NCI-H146 (cell line): ENCODE data around the gene SIN3B.
A peak's percentile ranks its signal among the peaks of the same experiment; 100 is the strongest.

Source experiments
- DNase-seq: peaks from one replicate; lab custom pipeline; 2025; lab: John Stamatoyannopoulos, UW

Gene SIN3B

DNA sequence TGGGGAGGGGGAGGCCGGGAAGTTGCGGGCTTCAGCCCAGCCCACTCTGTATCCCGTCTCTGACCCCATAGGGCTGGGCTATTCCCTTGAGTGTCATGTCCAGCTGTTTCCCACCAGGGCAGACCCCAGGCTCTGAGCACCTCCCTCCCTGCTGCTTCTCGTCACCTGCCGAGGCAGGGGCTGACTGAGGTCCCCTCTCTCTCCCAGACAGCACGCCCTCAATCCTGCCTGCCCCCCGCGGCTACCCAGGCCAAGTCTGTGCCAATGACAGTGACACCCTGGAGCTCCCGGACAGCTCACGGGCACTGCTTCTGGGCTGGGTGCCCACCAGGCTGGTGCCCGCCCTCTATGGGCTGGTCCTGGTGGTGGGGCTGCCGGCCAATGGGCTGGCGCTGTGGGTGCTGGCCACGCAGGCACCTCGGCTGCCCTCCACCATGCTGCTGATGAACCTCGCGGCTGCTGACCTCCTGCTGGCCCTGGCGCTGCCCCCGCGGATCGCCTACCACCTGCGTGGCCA lies 60.2 kb downstream of the SIN3B start:
- DNase-seq = peak; percentile 36

DNA sequence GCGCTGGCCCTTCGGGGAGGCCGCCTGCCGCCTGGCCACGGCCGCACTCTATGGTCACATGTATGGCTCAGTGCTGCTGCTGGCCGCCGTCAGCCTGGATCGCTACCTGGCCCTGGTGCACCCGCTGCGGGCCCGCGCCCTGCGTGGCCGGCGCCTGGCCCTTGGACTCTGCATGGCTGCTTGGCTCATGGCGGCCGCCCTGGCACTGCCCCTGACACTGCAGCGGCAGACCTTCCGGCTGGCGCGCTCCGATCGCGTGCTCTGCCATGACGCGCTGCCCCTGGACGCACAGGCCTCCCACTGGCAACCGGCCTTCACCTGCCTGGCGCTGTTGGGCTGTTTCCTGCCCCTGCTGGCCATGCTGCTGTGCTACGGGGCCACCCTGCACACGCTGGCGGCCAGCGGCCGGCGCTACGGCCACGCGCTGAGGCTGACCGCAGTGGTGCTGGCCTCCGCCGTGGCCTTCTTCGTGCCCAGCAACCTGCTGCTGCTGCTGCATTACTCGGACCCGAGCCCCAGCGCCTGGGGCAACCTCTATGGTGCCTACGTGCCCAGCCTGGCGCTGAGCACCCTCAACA lies 60.8 kb downstream of the SIN3B start:
- peak; percentile 53 for DNase-seq

DNA sequence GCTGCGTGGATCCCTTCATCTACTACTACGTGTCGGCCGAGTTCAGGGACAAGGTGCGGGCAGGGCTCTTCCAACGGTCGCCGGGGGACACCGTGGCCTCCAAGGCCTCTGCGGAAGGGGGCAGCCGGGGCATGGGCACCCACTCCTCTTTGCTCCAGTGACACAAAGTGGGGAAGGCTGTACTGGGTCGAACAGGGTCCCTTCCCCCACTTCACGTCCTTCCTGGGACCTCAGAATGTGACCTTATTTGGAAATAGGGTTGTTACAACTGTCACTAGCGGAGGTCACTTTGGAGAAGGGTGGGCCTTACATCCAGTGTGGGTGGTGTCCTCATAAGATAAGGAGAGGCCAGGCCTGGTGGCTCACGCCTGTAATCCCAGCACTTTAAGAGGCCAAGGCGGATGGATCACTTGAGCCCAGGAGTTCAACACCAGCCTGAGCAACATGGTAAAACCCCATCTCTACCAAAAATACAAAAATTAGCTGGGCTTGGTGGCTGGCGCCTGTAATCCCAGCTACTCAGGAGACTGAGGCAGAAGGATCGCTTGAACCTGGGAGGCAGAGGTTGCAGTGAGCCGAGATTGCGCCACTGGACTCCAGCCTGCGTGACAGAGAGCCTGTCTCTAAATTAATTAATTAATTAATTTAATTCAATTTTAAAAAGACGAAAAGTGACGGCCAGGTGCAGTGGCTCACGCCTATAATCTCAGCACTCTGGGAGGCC lies 61.4 kb downstream of the SIN3B start:
- no peak for DNase-seq

DNA sequence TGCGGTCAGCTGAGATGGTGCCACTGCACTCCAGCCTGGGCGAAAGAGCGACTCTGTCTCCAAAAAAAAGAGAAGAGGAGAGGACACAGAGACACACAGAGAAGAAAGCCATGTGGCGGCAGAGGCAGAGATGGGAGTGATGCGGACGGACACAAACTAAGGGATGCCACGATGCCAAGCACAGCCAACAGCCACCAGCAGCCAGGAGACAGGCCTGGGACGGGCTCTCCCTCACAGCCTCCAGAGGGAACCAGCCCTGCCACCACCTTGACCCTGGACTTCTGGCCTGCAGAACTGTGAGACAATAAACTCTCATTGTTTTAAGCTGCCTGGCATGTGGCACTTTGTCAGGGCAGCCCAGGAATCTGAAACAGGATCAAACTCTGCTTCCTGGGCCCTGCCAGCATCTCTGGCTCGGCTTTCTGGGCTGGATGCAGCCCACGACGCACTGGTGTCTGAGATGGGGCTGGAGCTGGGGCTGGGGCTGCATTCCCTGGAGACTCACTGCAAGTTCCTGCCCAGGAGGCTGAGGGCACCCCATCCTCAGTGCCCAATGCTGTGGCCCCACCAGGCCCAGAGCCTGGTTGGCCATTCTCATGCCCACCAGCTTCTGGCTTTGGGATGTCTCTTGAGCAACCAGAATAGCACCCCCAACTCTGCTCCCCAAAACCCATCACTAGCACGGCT lies 62.6 kb downstream of the SIN3B start:
- no peak for DNase-seq

DNA sequence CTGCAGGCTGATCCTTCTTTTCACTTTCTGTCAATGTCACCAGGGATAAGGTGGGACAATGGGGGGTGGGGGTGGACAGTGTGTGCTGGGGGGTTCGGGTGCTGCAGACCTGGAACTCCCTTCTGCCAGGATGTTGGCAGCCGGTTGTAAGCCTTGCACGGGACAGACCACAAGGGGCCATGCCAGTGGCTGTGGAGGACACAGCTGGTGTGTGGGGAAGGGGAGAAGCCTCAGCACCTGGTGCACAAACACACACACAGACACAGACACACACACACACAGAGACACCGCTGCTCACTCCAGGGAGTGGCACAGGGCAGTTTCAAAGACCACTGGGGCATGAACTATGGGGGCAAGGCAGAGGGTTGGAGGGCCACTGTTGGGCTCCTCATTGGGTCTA lies 63.2 kb downstream of the SIN3B start:
- no peak for DNase-seq

DNA sequence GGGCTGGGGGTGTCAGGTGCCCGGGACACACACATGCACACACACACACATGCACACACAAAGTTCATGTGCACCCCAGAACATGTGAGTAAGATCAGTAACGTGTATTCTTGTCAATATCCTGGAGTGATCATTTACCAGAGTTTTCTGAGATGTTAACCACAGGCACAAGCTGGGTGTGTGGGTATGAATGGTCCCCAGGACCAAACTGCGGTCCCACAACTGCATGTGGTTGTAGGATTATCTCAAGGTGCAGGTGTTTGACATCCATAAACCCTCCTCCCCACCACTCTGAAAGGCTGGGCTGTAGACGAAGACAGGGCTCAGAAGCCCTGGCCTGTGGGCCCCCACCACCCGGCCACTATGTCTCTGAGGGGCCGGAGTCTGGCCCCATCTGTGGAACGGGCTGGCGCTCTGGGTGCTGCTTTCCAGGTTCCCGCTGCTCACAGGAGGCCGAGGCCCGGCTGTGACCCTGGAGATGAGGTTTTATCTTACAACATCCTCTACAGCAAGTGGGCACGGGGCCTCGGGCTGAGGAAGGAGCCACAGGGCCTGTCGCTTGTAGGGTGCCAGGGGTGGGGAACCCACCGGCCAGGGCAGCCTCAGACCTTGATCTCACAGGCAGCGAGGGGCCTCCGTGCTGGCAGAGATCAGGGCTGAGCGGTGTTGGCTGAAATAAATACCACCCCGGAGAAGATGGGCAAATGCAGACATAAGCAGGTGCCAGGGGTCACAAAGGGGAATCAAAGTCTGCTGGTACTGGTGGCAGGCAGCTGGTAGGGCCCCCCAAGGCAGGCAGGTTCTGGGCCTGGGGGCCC lies 63.9 kb downstream of the SIN3B start:
- no peak for DNase-seq

DNA sequence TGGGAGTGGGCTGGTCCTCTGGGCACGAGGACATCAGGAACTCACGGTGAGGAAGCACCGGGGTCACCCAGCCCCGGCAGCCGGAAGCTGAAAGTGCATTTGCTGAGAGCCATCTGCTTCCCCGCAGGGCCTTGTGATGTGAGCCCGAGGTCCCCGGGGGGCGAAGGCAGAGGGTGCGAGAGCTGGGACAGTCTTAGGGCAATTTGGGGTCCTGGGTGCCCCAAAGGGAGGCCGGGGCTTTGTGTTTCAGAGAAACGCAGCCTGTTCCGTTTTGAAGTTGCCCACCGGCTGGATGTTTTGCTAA lies 64.4 kb downstream of the SIN3B start:
- DNase-seq = no peak

DNA sequence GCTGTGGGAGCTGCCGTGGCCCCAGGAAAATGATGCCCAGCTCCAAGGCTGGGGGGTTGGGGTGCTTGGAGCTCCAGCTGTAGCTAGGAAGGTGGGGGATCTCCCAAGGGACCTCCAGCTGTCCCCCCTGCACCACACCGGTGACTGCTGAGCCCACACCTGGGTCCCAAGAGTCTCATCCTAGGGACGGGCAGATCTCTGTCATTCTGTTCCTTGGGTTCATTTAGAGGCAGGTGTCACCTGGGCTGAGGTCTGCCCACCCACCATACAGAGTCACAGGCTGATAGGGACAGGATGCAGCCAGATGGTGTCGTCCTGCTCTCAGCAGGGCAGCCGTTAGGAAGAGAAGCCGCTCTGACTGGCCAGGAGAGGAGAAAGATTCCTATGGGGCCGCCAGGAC lies 64.9 kb downstream of the SIN3B start:
- peak; percentile 17 for DNase-seq

DNA sequence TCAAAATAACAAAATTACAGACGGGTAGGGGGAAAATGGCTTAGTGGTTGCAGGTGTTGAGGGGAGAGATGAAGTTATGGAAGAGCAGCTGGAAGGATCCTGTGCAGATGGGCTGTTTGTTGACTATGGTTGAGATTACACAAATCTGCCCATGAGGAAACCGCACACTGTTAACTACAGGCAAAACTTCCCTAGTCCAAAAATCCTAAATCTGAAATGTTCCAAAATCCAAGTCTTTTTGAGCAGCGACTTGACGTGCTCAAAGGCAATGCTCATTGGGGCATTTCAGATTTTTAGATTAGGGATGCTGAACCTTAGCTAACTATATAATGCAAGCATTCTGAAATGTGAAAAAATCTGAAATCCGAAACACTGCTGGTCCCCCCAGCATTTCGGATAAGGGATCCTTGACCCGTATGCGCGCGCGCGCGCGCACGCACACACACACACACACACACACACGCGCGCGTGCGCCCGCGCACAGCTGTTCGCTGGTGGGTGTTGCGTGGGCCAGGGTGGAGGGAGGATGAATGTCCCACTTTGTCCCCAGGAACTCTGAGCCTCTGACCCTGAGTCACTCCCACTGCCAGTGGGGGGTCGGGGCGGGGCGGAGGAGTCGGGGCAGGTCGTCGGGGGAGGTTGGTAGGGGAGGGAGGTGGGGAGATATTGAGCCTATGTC lies 66.4 kb downstream of the SIN3B start:
- no peak for DNase-seq

DNA sequence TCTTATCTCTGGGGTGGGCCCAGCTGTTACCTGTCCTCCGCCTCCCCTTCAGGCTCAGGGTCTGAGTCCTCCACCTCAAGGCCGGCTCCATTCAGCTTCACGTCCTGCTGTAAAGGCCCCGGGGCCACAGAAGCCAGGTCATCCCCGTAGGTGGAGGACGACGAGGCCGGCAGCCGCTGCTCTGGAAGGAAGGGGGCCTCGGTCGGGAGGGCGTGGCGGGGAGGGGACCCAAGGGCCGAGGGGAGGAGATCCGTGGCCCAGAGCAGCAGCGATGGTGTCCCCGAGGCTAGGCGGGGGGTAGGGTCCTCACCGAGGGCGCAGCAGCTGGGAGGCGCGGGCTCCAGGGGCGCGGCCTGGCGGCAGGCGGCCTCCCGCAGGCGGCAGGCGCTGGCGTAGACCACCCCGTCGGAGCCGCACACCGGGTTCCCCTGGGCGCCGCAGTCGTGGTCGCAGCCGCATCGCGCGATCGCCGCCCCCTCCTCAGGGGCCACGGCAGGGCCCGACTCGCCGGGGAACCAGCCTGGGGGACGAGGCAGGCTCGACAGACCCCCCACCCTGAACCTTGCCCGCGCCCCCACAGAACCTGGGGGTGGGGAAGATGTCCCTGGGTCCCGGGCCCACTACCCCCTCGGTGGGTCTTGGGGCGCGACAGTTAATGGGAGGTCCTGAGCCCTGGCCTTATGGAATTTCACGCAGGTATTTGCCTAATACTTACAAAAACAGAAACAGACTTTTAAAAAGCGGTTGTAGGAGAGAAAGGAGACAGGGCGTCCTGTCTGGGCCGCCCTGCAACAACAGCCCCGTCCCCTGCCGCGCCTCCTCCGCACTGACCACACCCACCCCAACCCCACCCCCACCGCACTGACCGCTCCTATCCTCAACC lies 67.2 kb downstream of the SIN3B start:
- peak; percentile 48 for DNase-seq

DNA sequence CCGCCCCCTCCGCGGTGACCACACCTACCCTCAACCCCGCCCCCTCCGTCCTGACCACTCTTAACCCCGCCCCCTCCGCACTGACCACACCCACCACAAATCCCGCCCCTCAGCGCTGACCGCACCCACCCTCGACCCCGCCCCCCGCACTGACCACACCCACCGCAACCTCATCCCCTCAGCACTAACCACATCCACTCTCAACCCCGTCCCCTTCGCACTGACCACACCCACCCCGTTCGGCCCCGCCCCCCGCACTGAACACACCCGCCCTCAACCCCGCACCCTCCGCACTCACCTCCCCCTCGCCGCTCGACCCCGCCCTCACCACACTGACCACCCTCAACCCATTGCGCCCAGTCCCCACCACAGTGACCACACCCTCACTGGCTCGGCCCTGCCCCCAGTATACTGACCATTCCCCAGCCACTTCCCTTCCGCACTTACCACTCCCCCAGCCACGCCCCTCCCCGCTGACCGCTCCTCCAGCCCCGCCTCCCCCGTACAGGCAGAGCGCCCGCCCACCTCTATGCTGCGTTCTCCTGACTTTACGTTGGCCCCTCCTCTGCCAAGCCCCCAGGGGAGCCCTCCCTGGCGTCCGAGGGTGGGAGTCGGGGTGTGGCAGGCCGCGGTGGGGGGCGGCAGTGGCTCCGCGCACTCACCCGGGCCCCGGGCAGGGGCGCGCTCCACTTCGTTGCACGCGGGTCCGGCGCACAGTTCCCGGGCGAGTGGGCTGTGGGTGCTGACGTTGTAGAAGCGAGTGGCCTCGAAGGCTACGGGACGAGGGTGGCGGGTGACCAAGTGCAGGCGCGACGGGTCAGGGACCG lies 68.0 kb downstream of the SIN3B start:
- DNase-seq = peak; percentile 96

DNA sequence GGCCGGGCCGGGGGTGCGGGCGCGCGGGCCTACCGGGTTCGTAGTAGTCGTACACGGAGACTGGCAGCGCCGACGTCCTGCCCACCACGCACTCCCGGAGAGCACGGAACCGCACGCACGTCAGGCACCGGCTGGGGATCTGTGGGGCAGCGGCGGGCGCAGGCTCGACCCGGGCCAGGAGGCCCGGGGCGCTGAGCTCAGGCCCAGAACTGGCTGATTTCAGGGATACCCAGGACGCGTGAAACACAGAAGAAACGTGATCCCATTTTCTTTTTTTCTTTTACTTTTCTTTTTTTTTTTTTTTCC lies 68.6 kb downstream of the SIN3B start:
- no peak for DNase-seq

DNA sequence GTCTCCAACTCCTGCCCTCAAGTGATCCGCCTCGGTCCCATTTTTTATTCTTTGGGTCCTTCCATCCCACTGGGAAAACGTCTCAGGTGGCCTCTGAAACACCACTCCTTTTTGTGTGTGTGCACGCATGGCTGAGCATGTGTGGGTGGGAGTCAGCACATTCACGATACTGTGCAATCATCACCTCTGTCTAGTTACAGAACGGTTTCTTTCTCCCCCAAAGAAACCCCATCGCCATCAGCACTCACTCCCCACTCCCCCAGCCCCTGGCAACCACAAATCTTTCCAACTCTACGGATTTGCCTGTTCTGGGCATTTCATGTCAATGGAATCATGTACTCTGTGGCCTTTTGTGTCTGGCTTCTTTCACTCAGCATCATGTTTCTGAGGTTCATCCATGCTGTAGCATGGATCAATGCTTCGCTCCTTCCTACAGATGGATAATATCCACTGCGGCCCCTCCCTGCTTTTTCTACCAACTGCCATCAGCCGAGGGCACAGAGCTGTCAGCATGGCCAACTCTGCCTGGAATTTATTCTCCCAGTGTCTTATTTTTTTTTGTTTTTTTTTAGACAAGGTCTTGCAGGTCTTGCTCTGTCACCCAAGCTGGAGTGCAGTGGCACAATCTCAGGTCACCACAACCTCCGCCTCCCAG lies 69.3 kb downstream of the SIN3B start:
- DNase-seq = no peak

DNA sequence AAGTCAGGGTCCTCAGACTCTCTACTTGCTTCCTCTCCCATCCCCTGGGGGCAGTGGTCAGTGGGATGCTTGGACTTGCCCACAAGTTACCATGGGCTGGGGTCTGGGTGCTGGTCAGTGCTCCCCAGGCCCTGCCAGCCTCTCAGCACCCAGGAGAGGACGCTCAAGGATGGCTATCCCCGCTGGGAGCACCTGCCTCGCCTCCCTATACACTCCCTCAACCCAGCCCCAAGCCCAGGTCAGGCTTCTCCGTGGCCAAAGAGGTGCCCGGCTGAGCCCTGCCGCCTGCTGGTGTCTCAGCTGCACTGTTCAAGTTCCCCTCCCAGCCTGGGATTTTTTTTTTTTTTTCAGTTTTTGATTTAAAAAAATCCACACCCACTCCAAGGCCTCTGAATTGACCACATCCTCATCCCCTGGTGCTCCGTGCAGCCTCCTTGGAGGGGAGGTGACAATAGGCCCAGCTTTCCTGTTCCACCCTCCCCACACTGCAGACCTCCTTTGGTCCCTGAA lies 70.4 kb downstream of the SIN3B start:
- DNase-seq = peak; percentile 50

DNA sequence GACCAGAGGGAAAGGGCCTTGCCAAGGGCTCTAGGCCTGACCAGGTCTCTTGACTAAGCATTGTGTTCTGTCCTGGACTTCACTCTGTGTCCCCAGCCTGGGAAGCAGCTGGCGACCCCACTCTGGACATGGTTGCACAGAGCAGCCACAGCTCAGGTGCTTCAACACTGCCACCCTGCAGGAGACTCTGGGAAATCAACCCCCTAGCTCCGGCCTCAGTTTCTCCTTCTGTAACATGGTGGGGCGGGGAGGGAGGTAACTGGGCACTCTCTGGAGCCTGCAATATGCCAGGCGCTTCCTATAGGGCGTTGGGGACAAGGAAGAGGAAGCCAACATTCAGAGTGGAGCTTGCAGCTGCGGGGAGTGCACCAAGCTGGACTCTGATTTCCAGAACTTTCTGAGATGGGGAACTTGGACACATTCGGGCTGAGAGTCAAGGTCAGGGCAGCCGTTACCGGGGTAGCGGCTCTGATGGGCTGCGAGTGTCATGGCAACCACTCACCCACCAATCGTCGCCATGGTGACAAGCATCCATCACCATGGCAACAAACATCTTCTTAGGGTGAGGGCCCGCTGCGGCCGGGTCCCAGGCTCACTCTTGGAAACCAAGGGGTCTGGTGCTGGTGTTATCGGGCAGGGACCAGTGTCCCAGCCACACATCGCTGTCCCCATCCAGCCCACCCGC lies 72.4 kb downstream of the SIN3B start:
- no peak for DNase-seq

DNA sequence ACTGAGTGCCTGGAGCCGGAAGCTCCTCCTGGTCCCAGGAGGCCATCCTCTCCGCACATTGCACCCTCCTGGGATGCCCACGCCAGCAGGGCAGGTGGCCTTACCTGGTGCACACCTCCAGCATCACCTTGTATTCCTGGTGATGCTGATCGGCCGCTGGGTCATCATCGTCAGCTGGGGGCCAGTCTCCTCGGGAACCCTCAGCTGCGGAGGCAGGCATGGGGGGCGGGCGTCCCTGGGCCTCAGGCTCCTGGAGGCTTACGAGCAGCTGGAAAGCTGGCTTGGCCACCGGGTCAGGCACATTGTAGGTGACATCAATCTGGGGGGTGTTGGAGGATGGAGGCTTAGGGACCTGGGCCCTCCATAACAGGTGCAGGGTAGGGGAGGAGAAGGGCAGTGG lies 73.3 kb downstream of the SIN3B start:
- no peak for DNase-seq

DNA sequence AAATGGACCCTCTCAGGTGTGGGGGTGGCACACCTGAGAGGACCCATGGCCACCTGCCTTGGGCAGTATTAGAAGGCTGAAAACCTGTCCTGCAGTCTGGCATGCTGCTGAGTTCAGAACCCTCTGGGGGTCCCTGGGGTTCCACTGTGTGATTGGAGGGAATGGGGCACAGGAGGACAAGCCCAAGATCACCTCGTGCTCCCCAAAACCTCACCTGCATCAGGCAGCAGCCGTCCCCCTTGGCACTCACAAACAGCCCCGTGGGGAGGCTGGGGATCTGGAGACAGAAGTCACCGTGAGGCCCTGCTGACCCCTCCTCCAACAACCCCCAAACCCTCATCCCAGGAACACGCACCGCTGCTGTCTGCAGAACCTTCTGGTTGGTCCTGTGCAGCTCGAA lies 74.1 kb downstream of the SIN3B start:
- DNase-seq = no peak

DNA sequence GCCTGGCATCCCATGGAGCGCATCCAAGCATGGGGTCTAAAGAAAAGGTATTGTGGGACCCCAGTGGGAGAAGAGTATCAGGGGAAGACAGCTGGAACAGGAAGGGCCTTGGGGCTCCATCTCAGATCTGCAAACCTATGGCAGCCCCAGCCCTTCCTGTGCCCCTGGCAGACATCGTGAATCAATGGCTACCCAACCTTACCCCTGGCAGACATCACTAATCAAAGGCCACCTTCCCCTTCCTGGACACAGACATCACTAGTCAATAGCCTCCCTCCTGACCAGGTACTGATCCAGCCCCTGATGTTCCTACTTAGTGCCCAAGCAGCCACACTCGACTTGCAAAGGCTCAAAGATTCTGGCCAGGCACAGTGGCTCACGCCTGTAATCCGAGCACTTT lies 75.4 kb downstream of the SIN3B start:
- DNase-seq = no peak

DNA sequence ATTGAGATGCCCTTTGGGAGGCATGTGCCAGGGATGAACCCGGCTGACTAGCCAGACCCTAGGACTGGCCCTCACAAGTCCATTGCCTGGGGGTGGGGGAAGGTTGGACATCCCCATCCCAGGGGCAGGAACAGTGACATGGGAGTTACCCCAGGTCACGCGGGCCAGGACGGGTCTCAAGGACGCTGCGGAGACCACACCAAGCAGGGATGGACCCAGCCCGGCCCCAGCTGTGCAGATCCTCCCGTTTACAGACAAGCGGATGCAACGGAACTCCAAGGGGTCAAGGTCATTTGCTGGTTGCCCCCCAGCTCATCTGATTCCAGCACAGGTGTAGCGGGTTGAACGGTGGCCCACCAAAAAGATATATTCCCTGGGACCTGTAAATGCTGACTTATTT lies 79.6 kb downstream of the SIN3B start:
- DNase-seq = no peak
